KBM-7 (cell line): ENCODE measurements around the gene MYO1D.
A peak's percentile ranks its signal among the peaks of the same experiment; 100 is the strongest.

Experiments
- DNase-seq: peaks from one replicate; pipeline ENCODE4 v3.0.0-alpha.2; 2015
- in situ Hi-C: fragments of 300-500 bp; cut with MboI; formaldehyde crosslinking; loops from 2 replicates; pipeline ENCODE4 v1.14.3; 2020; ENCODE audit warnings: low sequenced_read_pairs, low pct_unique_long_range_greater_than_20kb, mixed read lengths

MYO1D gene

GRCh38 chr17:32492648-32493289 is 384.2 kb downstream of the MYO1D start:
- in situ Hi-C loops, result loop anchor here (25.0 kb wide), 1 partner anchor 270 kb away; no protein-coding TSS in a partner anchor

GRCh38 chr17:32492264-32492589 is 384.7 kb downstream of the MYO1D start:
- in situ Hi-C loops, result loop anchor here (25.0 kb wide), 1 partner anchor 270 kb away; no protein-coding TSS in a partner anchor
- DNase-seq, result no peak

More at GRCh38 chr17:32492648-32493289, 384.2 kb downstream of the MYO1D start:
- peak; percentile 36 for DNase-seq

GRCh38 chr17:32491371-32492263 is 385.3 kb downstream of the MYO1D start:
- DNase-seq, result peak; percentile 25
- in situ Hi-C loops, result loop anchor here (25.0 kb wide), 1 partner anchor 271 kb away; no protein-coding TSS in a partner anchor

- in situ Hi-C loops, result loop anchor here (25.0 kb wide), 1 partner anchor 272 kb away; no protein-coding TSS in a partner anchor
- DNase-seq, result no peak
Observed at GRCh38 chr17:32490101-32490482, 386.8 kb downstream of the MYO1D start.

DNA sequence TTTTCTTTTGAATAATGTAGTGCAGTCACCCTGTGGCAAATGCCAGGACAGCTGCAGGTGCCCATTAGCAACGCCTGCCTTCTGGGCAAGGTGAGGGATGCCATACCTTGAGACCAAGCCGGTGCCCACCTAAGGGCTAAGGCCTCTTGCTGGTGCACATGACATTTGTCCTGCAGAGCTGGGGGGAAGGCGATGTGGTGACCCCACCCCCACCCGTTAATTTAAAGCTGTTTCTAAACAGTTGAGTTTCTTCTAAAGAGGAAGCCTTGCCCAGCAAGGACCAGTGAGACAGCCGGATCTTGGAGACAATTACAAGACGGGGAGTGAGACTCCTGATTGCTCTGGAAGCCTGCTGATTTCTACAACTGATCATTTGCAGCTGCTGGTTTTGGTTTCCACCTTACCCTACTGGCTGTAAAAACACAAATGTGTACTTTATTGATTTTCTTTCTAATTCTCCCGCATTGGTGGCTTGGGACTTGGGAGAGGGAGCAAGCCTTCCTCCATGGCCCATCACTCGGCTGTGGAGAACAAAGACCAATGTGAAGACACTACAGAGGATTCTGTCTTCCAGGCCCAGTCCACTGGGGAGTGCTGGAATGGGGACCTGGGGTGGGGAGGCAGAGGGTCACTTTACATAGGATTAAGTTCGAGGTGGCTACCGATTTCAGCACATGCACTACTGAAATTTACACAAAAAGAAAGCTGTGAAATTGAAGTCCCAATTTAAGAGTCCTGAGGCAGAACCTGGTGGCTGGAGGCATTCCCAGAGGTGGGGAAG is 387.4 kb downstream of the MYO1D start:
- no peak for DNase-seq
- in situ Hi-C loops, result loop anchor here (25.0 kb wide), 1 partner anchor 273 kb away; no protein-coding TSS in a partner anchor

- in situ Hi-C loops, result loop anchor here (25.0 kb wide), 1 partner anchor 274 kb away; no protein-coding TSS in a partner anchor
- no peak for DNase-seq
Observed at GRCh38 chr17:32488604-32489180, 388.2 kb downstream of the MYO1D start.

GRCh38 chr17:32488177-32488542 is 388.8 kb downstream of the MYO1D start:
- no peak for DNase-seq
- in situ Hi-C loops, result loop anchor here (25.0 kb wide), 1 partner anchor 274 kb away; no protein-coding TSS in a partner anchor

GRCh38 chr17:32487473-32488176 is 389.3 kb downstream of the MYO1D start:
- in situ Hi-C loops, result loop anchor here (25.0 kb wide), 1 partner anchor 275 kb away; no protein-coding TSS in a partner anchor
- DNase-seq, result peak; percentile 24

DNA sequence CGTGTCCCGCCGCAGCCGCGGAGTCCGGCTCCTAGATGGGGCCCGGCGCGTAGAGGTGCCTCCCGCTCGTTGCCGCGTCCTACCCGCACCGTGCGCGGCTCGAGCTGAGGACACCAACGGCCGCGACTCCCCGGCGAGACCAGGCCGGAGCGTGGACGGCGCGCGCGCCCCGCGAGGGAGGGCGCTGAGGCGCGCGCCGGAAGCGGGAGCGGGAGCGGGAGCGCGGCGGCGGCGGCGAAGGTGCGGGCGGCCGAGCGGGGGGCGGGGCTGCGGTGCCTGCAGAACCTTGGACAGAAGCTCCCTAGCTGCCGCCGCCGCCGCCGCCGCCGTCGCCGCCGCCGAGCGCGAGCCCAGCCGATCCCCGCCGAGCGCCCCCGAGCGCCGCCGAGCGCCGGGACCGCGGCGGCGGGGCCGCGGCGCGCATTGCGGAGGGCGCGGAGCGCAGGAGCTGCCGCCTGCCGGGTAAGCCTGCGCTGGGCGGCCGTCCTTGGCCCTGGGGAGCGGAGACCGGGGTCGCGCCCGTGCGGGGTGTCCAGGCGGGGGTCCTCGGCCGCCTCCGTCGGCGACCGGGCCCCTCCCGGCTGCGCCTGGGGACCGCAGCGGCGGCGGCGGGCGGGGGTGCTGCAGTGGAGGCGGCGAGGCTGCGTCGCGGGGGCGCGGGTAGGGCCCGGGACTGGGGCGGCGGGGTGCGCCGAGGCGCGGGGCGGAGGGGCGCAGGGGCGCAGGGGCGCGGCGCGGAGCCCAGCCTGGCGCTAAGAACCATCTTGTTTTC is 390.0 kb downstream of the MYO1D start, which contains the start of gene CDK5R1:
TSS of gene CDK5R1 (plus strand) at position 293 of the 772 bp plus-strand sequence. CDS start 628 bp downstream, outside the sequence.
- in situ Hi-C loops, result loop anchor here (25.0 kb wide), 1 partner anchor 275 kb away; no protein-coding TSS in a partner anchor
- peak; percentile 45 for DNase-seq

DNA sequence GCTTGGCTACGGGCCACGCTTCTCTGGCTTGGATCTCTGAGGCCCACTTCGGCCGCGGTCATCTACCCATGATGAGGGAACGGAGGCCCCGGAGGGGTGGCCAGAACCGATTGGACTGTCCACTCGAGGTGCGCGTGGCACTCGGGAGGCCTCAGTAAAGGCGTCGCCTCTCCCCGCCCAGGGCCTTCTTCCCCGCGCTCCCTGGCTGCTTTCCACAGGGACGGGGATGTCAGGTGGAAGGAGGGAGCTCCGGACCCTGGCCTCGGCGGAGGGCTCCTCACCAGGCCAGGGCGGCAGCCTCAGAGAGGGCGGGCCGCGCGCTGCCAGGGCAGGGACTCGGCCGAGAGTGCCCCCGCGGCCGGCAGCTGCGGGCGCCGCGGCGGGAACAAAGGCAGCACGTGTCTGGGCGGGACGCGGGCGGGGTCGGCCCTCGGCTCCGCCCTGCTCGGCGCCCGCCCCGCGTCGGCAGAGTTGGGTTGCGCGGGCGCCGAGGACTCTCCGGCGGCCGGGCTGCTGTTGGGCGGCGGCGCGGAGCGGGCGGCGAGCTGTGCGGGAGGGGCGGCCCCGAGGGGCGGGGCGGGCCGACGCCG is 390.7 kb downstream of the MYO1D start:
- in situ Hi-C loops, result loop anchor here (25.0 kb wide), 1 partner anchor 276 kb away; no protein-coding TSS in a partner anchor
- peak; percentile 62 for DNase-seq

DNA sequence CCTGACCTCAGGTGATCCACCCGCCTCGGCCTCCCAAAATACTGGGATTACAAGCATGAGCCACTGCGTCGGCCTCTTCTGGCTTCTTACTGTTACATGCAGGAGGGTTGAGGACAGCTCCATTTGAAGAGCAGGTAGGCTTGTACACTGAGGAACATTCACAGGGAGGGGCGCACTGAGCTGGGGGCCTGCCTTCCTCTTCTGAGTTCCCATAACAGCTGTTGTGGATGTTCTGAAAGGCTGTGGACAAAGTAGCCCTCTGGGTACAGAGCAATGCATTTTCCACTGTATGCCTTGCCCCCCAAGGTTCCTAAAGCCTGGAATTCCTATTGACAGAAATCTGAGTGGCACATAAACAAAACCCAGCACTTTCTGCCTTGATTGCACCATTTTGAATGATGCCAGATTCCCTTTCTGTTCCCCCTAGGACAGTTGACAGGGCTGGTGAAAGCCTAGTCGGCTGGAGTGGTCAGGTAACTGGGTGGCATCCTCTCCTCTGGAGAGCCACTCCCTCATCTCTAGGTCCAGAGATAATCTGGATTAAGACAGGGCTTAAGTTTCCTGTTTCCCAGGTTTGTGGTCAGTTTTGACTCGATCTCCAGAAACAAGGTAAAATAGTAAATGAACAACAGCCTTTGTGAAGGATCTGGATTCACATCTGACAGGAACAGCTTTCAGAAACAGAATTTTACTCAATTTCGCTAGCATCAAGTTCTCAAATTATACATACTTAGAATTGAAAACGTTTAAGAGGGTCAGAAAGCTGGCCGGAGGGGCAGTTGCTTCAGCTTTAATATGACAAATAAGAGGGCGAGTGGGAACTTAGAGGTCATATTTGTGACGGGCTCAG is 391.4 kb downstream of the MYO1D start:
- in situ Hi-C loops, result loop anchor here (25.0 kb wide), 1 partner anchor 277 kb away; no protein-coding TSS in a partner anchor
- DNase-seq, result no peak

DNA sequence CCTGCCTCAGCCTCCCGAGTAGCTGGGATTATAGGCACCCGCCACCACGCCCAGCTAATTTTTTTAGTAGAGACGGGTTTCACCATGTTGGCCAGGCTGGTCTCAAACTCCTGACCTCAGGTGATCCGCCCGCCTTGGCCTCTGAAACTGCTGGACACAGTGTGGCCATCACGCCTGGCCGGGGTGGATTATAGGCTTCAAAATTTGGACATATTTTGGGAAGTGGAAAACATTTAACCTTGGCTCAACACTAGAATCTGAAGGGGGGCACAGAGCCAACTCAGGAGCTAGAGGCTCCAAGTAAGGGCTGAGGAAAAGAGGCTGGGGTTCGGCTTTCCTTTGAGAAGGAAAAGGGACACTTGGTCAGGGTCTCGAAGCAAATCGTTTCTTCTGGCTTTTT is 392.3 kb downstream of the MYO1D start:
- in situ Hi-C loops, result loop anchor here (25.0 kb wide), 1 partner anchor 278 kb away; no protein-coding TSS in a partner anchor

GRCh38 chr17:32484041-32484461 is 392.9 kb downstream of the MYO1D start:
- no peak for DNase-seq
- in situ Hi-C loops, result loop anchor here (25.0 kb wide), 1 partner anchor 278 kb away; no protein-coding TSS in a partner anchor

More for the DNA sequence above, 392.3 kb downstream of the MYO1D start:
- DNase-seq, result no peak

GRCh38 chr17:32483451-32484019 is 393.4 kb downstream of the MYO1D start:
- peak; percentile 68 for DNase-seq
- in situ Hi-C loops, result loop anchor here (25.0 kb wide), 1 partner anchor 279 kb away; no protein-coding TSS in a partner anchor

DNA sequence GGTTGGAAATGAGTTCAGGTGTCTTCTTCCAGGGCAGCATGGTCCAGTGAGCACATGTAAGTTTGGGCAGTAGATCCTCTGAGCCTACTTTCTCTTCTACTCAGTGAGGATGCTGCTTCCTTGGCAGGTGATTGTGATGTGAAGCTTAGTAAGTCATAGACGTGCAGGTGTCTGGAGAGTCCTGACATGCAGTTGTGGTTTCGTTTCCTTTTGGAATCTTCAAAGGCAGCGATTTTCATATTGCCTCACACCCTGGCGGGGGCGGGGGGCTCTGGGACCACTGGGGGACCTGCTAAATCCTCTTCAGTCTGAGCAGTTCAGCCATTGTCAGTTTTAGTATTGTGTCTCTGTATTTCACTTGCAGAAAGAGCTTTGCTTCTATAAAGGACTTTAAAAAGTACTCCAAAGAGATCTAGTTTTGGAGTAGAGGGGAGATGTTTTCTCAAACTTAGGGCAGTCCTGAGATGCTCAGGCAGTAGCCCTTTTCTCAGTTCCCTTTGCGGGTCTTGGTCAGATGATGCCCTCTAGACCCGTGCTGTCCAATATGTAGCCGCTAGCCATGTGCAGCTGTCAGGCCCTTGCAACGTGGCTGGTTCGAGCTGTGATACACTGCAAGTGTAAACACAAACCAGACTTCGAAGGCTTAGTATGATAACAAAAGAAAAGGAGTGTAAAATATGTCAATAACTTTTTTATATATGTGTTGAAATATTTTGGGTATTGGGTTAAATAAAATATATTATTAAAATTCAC is 394.2 kb downstream of the MYO1D start:
- DNase-seq, result no peak
- in situ Hi-C loops, result loop anchor here (25.0 kb wide), 1 partner anchor 280 kb away; no protein-coding TSS in a partner anchor
